GM21367 (cell line): ENCODE results near the gene SCUBE3.

ENCODE experiments used
- ATAC-seq: cut with Tn5 transposase; IDR thresholded peaks from one replicate; pipeline ENCODE4 v1.9.1; 2021; ENCODE audit not compliant: unreplicated experiment

The SCUBE3 gene

GRCh38 chr6:35238843-35239289 lies 25.1 kb downstream of the SCUBE3 start:
- no peak for ATAC-seq

DNA sequence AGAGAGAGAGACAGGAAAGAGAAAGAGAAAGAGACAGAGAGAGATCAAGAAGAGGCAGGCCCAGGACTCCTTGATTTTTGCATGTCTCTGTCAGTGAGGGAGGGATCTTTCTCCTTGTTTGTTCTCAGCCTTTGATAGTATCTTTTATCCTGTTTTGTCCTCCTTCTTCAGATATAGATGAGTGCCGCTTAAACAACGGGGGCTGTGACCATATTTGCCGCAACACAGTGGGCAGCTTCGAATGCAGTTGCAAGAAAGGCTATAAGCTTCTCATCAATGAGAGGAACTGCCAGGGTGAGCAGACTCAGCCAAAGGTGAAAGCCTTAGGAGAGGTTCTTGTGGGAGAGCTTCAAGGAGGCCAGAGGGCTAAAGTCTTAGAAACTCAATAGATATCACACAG lies 25.8 kb downstream of the SCUBE3 start:
- no peak for ATAC-seq

DNA sequence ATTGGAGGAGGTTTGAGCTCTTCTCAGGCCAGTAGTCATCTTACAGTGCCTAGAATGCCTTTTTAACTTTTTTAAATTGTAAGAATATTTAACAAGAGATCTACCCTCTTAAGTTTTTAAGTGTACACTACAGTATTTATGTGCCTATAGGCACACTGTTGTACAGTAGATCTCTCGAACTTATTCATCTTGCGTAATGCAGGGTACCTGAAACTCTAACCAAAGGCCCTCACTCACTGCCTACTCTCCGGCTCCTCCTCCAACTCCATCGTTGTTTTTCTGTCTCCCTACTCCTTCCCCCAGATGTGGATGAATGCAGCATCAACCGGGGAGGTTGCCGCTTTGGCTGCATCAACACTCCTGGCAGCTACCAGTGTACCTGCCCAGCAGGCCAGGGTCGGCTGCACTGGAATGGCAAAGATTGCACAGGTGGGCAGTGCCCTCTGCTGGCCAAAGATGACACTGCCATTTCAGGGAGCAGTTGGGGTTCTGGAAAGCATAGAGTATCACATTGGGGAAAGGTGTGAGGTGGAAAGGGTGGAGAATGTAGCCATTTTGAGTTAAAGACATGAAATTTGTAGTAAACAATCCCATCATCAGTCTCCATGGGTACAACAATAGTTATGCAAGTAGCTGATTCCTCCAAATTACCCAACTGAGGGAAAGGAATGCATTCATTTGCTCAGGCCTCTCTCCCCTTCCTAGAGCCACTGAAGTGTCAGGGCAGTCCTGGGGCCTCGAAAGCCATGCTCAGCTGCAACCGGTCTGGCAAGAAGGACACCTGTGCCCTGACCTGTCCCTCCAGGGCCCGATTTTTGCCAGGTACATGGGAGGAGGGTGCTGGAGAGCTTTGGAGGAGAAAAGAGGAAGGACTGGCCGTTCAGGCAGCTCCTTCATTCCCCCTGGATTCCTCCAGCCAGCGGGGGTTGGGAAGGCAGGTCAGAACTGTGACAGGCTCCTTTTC lies 27.4 kb downstream of the SCUBE3 start:
- no peak for ATAC-seq

DNA sequence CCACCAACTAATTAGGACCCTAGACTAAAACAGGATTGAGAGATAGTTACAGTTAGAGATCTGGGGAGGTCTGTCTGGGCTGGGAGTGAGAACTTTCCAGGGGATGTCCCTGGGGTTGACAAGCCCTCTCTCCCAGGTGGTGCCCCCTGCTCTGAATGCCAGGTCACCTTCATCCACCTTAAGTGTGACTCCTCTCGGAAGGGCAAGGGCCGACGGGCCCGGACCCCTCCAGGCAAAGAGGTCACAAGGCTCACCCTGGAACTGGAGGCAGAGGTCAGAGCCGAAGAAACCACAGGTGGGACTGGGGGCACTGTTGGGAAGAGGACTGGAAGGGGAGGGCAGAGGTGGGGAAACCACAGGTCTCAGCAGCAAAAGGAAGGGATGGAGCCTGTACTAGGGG lies 28.7 kb downstream of the SCUBE3 start:
- no peak for ATAC-seq

- ATAC-seq = no peak
Measured at GRCh38 chr6:35242906-35243305, 29.1 kb downstream of the SCUBE3 start.

DNA sequence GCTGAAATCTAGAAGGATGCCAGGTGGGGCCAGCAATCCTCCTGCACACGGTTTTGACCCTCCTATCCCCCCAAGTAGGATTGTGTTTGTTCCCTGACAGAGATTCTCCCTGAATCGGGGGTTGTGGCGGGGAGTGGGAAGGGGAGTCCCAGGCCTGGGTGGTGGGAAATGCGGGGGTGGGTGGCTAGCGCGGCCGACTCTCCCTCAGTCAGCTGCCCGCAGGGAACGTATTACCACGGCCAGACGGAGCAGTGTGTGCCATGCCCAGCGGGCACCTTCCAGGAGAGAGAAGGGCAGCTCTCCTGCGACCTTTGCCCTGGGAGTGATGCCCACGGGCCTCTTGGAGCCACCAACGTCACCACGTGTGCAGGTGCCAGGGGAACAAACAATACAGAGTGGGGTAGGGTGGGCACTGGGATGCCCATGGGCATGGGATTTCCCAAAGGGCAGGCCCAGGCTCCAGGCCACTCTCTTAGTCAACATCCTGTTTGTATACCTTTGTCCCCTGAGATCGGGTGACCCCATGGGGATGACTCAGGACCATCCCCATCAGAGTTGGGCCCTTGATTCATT lies 29.7 kb downstream of the SCUBE3 start:
- no peak for ATAC-seq

DNA sequence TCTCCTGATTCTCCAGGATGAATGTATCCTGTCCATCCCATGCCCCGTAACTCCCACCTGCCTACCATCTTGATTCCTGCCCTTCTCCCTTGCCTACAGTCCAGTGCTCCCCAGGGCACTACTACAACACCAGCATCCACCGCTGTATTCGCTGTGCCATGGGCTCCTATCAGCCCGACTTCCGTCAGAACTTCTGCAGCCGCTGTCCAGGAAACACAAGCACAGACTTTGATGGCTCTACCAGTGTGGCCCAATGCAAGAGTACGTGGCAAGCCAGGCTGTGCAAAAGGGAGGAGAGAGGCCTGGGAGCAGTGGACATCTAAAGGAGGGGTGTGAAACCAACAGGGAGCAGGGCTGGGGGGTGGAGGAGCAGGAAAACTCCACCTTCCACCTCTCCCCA lies 30.8 kb downstream of the SCUBE3 start:
- ATAC-seq = no peak

DNA sequence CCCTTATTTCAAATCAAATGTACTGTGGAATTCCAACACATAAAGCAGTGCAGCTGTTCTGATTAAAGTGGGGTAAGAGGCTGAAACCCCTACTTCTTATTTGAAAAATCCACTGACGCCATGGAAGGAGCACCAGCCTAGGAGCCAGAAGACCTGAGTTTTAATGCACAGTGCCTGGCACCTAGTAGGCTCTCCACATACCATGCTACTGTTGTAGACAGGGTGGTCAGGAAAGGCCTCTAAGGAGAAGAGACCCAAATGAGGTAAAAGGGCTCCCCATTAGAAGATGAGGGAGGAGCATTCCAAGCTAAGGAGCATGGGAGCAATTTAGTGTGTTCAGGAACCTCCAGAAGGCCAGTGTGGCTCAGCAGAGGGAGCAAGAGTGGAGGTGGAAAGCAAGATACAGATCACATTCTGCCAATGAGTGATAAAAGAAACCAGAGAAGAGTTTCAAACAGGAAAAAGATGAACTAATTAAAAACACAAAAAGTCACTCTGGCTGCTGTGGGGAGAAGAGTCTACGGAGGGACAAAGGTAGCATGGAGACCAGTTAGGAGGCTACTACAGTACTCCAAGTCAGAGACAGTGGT lies 34.0 kb downstream of the SCUBE3 start:
- ATAC-seq = no peak

- ATAC-seq = no peak
Measured at GRCh38 chr6:35248300-35248699, 34.5 kb downstream of the SCUBE3 start.

DNA sequence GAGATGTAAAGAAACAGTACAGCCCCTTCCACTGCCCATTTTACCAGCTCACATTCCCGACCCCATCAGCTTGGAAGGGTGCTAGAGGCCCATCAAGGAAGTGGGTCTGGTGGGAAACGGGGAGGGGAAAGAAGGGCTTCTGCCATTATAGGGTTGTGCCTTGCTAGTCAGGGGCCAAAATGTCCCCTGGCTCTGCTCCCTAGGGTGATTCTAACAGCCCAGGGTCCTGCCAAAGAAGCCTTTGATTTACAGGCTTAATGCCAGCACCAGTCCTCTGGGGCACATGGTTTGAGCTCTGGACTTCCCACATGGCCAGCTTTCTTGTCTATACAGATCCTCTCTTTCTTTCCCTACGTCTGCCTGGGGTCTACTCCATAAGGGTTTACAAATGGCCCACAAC lies 35.2 kb downstream of the SCUBE3 start:
- no peak for ATAC-seq

DNA sequence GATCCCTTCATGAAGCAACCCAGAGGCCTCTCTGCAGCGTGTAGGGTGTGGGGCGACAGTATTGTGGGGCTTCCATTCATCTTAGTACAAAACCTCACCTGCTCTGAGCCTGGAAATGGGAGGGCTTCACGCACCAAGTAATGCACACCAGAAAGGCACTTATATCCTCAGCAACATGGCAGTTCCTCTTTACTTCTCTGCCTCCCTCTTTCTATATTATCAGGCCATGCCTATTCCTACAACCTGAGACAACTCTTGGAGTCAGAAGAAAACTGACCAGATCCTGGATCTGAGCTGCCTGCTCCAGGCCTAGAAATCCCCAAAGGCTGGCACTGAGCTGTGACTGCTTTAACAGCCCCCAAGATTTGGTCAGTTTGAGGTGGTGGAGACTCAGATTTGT lies 38.2 kb downstream of the SCUBE3 start:
- ATAC-seq = no peak

GRCh38 chr6:35253249-35253648 lies 39.5 kb downstream of the SCUBE3 start:
- no peak for ATAC-seq

GRCh38 chr6:35258336-35258735 lies 44.6 kb downstream of the SCUBE3 start:
- ATAC-seq = no peak

DNA sequence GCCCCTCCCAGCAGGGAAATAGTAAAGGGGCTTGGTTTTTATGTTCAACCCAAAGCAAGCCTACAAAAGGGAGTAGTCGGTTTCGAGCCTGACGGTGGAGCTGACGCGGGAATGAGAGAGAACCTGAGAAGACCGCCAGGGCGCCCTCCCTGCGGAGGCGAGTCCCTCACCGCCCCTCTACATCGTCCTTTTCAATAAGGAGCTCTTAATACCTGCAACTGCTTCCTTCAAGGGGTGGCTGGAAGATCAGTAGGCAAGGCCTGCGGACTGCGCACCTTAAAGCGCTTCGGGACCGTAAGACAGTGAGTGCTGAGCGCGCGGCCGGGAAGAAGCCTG lies 45.1 kb downstream of the SCUBE3 start:
- peak; percentile 11 for ATAC-seq

DNA sequence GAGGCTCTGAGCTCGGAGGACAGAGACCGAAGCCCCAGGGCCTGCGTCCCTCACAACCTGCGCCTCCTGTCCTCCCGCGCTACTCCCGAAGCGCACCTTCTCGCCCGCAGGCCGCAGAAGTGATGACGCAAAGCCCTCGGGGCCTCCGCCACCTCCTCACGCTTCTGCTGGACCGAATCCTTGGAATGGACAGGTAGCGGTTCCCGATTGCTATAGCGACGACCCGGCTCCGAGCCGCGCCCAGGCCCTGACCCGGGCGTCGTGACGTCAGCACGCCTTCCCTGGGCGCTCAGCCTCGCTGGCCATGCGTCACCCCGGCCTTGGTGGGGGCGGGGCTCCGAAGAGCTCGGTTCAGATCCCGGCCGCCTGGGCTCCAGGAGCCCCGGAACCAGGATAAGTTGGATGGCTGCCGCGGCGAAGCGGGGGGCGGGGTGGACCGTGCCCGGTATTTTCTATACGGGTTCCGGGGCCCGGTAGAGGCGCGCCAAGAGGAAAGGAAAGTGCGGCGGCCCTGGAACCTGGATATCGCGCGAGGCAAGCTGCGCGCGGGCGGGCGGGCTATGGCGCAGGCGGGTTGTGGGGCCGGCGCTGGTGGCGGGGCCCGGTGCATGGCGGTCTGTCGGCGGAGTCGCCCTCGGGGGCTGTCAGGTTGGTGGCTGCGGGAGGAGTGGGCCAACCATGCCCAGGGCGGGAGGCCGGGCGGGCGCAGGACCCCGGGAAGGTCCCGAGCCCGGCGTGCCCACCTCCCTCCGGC lies 45.6 kb downstream of the SCUBE3 start, which contains the start of gene ZNF76:
Gene ZNF76, plus strand, starts transcription at position 542 of the 754 bp plus-strand sequence. CDS start 21,417 bp downstream, outside the sequence.
- peak; percentile 75 for ATAC-seq

DNA sequence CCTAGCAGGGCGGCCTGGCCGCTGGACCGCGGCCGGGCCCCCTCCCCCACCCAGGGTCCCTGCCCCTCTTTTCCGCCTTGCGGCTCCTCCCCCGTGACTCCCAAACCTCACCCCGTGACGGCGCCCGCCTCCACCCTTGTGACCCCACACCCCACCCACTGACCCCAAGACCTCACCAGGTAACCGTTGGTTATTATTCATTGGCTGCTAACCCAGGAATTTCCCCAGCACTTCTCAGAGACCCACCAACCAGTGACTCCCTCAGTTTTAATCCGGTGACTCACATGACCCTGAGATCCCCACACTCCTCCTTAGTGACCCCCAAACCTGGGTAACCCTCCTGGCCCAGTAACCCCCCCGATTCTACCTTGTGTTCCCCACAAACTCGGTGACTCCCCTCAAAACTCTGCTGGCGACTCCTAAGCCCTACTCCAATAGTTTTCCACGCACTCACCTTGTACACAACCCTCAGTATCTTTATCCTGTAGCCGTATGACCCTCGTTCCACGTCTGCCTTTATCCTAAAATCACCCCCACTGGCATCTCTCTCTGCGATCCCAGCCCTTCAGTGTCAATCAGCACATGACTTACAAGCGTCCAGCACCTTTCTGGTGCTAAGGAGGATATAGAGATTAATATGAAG lies 46.3 kb downstream of the SCUBE3 start:
- peak; percentile 23 for ATAC-seq

- no peak for ATAC-seq
Measured at GRCh38 chr6:35260591-35261570, 47.1 kb downstream of the SCUBE3 start.

- ATAC-seq = no peak
Measured at GRCh38 chr6:35262596-35262995, 48.8 kb downstream of the SCUBE3 start.

DNA sequence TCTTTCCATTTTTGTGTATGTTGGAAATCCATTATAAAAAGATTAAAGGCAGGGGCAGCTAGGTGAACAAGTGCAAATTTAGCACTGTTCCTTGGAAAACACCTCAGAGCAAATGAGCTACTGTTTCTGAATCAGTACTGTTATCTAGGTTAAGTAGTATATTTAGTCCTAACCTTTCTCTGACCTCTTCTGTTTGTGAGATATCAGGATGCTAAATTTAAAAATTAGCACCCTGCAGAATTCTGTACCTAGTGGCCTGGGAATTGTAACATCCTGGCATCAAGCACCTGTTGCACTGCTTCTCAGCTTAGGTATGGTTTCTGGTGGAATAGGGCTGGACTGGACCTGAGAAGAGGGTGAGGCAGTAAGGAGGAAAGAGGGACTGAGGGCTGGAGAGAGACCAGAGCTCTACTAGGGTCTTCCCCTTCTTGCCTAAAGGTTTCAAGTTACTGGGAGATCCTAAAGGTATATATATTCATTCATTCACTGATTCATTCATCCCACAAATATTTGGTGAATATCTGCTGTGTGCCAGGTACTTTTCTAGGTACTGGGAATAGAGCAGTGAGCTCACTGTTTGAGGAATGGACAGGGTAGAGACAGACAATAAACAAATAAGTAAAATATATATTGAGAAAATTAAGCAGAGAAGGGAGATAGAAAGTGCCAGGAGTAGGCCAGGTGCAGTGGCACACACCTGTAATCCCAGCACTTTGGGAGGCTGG lies 51.0 kb downstream of the SCUBE3 start:
- ATAC-seq = no peak
